BLaER1 (cell line): ENCODE results near the gene ZDHHC20.

Source experiments
- H3K27ac ChIP-seq: shearing (Covaris generic); formaldehyde crosslinking; 2 replicates; pipeline ENCODE4 v1.8.1; 2022
- H3K27me3 ChIP-seq: shearing (Covaris generic); formaldehyde crosslinking; 2 replicates; pipeline ENCODE4 v1.8.1; 2022
- H3K36me3 ChIP-seq: shearing (Covaris generic); formaldehyde crosslinking; 2 replicates; pipeline ENCODE4 v1.8.1; 2022
- H3K4me1 ChIP-seq: shearing (Covaris generic); formaldehyde crosslinking; 2 replicates; pipeline ENCODE4 v1.8.1; 2022
- H3K4me2 ChIP-seq: shearing (Covaris generic); formaldehyde crosslinking; 2 replicates; pipeline ENCODE4 v1.8.1; 2022
- H3K4me3 ChIP-seq: shearing (Covaris generic); formaldehyde crosslinking; 2 replicates; pipeline ENCODE4 v1.8.1; 2022
- H3K9ac ChIP-seq: shearing (Covaris generic); formaldehyde crosslinking; 2 replicates; pipeline ENCODE4 v1.8.1; 2022
- H3K9me3 ChIP-seq: shearing (Covaris generic); formaldehyde crosslinking; 2 replicates; pipeline ENCODE4 v1.8.1; 2022
- H4K20me1 ChIP-seq: shearing (Covaris generic); formaldehyde crosslinking; 2 replicates; pipeline ENCODE4 v1.8.1; 2022
- Cebpa-rat ChIP-seq: shearing (Covaris generic); IDR thresholded peaks from 2 replicates; pipeline ENCODE4 v1.8.1; 2022

Gene ZDHHC20

GRCh38 chr13:21347753-21348318 is 111.3 kb downstream of the ZDHHC20 start:
- H3K4me2 ChIP-seq: peak overlapping the region; percentile 84
- no peak for TF ChIP-seq Cebpa-rat

GRCh38 chr13:21344662-21345176 is 114.4 kb downstream of the ZDHHC20 start:
- H3K9ac ChIP-seq: peak overlapping the region; percentile 81
- peak overlapping the region; percentile 64 for H3K4me3 ChIP-seq
- H3K4me2 ChIP-seq: peak overlapping the region; percentile 94

More at GRCh38 chr13:21347753-21348318, 111.3 kb downstream of the ZDHHC20 start:
- H3K27ac ChIP-seq: peak overlapping the region; percentile 90
- H3K4me3 ChIP-seq: 0 out of 2 replicates have a peak overlapping the region, but pooled peaks have one; percentile 28
- H3K9me3 ChIP-seq: no peaks in the 10 kb centered on the region
- H3K9ac ChIP-seq: 0 out of 2 replicates have a peak overlapping the region, but pooled peaks have one; percentile 5
- no peaks in the 10 kb centered on the region for H3K36me3 ChIP-seq
- peaks cover 71% of the 10 kb centered on the region for H3K4me1 ChIP-seq
- no peaks in the 10 kb centered on the region for H4K20me1 ChIP-seq
- H3K27me3 ChIP-seq: no peaks in the 10 kb centered on the region

GRCh38 chr13:21343659-21344058 is 115.4 kb downstream of the ZDHHC20 start:
- Histone ChIP-seq H4K20me1 (no peaks in the 10 kb centered on the region), H3K36me3 (peaks cover 17% of the 10 kb centered on the region), H3K9ac (peak overlapping the region; percentile 81; the same call in 1 of the 2 replicates), H3K27ac (peak overlapping the region; percentile 90), H3K4me1 (peaks cover 71% of the 10 kb centered on the region), H3K4me2 (peak overlapping the region; percentile 94), H3K4me3 (peak overlapping the region; percentile 64), H3K27me3 (no peaks in the 10 kb centered on the region), H3K9me3 (no peaks in the 10 kb centered on the region)
- TF ChIP-seq Cebpa-rat: no peak

More at GRCh38 chr13:21344662-21345176, 114.4 kb downstream of the ZDHHC20 start:
- H3K9me3 ChIP-seq: no peaks in the 10 kb centered on the region
- peaks cover 14% of the 10 kb centered on the region for H3K36me3 ChIP-seq
- no peaks in the 10 kb centered on the region for H4K20me1 ChIP-seq
- no peaks in the 10 kb centered on the region for H3K27me3 ChIP-seq
- peaks cover 81% of the 10 kb centered on the region for H3K4me1 ChIP-seq
- TF ChIP-seq Cebpa-rat: no peak
- peak overlapping the region; percentile 90 for H3K27ac ChIP-seq

- Histone ChIP-seq H3K9me3 (no peaks in the 10 kb centered on the region), H3K4me3 (peak overlapping the region; percentile 64), H4K20me1 (no peaks in the 10 kb centered on the region; the same call in 1 of the 2 replicates), H3K36me3 (peaks cover 25% of the 10 kb centered on the region), H3K27ac (peak overlapping the region; percentile 90), H3K4me2 (peak overlapping the region; percentile 94), H3K27me3 (no peaks in the 10 kb centered on the region), H3K4me1 (peaks cover 63% of the 10 kb centered on the region), H3K9ac (peak overlapping the region; percentile 81; the same call in 1 of the 2 replicates)
- no peak for TF ChIP-seq Cebpa-rat
These were observed 116.2 kb downstream of the ZDHHC20 start for GRCh38 chr13:21342699-21343442.

- peaks cover 35% of the 10 kb centered on the region for H3K36me3 ChIP-seq
- H3K4me3 ChIP-seq: no peak overlapping the region
- peak overlapping the region; percentile 38; the same call in 1 of the 2 replicates for H3K9ac ChIP-seq
- no peaks in the 10 kb centered on the region for H3K27me3 ChIP-seq
- TF ChIP-seq Cebpa-rat: no peak
- H3K4me2 ChIP-seq: peak overlapping the region; percentile 94
- peaks cover 9% of the 10 kb centered on the region; the same call in 1 of the 2 replicates for H4K20me1 ChIP-seq
- peak overlapping the region; percentile 51 for H3K27ac ChIP-seq
- H3K4me1 ChIP-seq: peaks cover 52% of the 10 kb centered on the region
- H3K9me3 ChIP-seq: no peaks in the 10 kb centered on the region
These were observed 117.3 kb downstream of the ZDHHC20 start for GRCh38 chr13:21341637-21342422.

GRCh38 chr13:21338639-21339278 is 120.3 kb downstream of the ZDHHC20 start:
- Histone ChIP-seq H3K4me3 (no peak overlapping the region), H3K36me3 (peaks cover 45% of the 10 kb centered on the region), H3K9ac (no peak overlapping the region), H3K4me1 (peaks cover 22% of the 10 kb centered on the region), H3K9me3 (peaks cover 4% of the 10 kb centered on the region; the same call in 1 of the 2 replicates), H3K27ac (no peak overlapping the region), H3K4me2 (no peak overlapping the region), H4K20me1 (peaks cover 9% of the 10 kb centered on the region; the same call in 1 of the 2 replicates), H3K27me3 (no peaks in the 10 kb centered on the region)
- no peak for TF ChIP-seq Cebpa-rat

GRCh38 chr13:21338156-21338555 is 120.9 kb downstream of the ZDHHC20 start:
- H4K20me1 ChIP-seq: peaks cover 9% of the 10 kb centered on the region; the same call in 1 of the 2 replicates
- peaks cover 4% of the 10 kb centered on the region; the same call in 1 of the 2 replicates for H3K9me3 ChIP-seq
- H3K9ac ChIP-seq: no peak overlapping the region
- no peak for TF ChIP-seq Cebpa-rat
- H3K36me3 ChIP-seq: peaks cover 45% of the 10 kb centered on the region
- H3K27ac ChIP-seq: no peak overlapping the region
- H3K4me3 ChIP-seq: no peak overlapping the region
- peaks cover 16% of the 10 kb centered on the region for H3K4me1 ChIP-seq
- no peak overlapping the region for H3K4me2 ChIP-seq
- no peaks in the 10 kb centered on the region for H3K27me3 ChIP-seq

GRCh38 chr13:21336609-21337349 is 122.3 kb downstream of the ZDHHC20 start:
- peaks cover 9% of the 10 kb centered on the region; the same call in 1 of the 2 replicates for H4K20me1 ChIP-seq
- H3K36me3 ChIP-seq: peaks cover 46% of the 10 kb centered on the region
- no peak overlapping the region for H3K27ac ChIP-seq
- H3K27me3 ChIP-seq: no peaks in the 10 kb centered on the region
- no peak overlapping the region for H3K4me2 ChIP-seq
- H3K4me1 ChIP-seq: peaks cover 2% of the 10 kb centered on the region
- no peak for TF ChIP-seq Cebpa-rat
- no peak overlapping the region for H3K9ac ChIP-seq
- H3K9me3 ChIP-seq: peaks cover 4% of the 10 kb centered on the region; the same call in 1 of the 2 replicates
- H3K4me3 ChIP-seq: no peak overlapping the region
